IPS-18c (cell line): ENCODE measurements around the gene CDSN.

ENCODE experiments used
- H3K4me3 ChIP-seq: 2 replicates; pipeline ENCODE4 v1.7.0; 2013; ENCODE audit warnings: low read depth, mild to moderate bottlenecking, low read length, moderate library complexity; ENCODE audit not compliant: insufficient read depth
- H3K9me3 ChIP-seq: one replicate; pipeline ENCODE4 v1.6.1; 2013; ENCODE audit warnings: mild to moderate bottlenecking, low read length, moderate library complexity; ENCODE audit not compliant: control insufficient read depth, insufficient read depth

Gene CDSN

DNA sequence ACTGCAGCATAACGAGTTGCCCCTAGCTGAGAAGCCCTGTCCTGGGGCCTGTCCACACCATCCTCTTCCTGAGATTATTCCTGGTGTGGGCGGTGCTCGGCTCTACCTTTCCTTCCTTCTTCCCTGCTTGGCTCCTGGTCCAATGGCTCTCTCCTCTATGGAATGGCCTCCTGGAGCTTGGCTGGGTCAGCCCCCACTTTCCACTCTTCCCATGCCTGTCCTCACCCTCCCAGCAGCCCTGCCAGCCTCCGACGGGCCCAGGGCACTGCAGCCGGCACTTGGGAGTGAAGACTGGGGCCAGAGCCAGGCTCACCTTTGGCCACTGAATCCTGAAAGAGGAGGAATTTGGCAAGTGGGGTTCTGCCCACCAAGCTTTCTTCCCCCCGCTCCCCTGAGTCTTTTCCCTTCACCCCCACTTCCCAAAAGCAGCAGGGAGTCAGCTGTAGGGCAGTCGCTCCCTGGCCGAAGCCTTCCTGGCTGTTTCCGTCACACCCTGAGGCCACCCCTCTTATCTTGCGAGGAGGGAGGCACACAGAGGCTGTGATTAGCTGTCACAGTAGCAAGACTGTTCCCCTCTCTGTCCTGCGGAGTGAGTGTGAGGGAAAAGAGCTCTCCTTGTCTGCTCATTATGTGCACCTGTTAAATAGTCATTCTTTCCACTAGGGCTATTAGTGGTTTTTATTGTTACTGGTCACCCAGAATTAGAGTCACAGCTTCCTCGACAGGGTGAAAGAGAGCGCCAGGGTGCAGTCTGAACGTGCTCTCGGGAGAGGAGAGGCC, 6.3 kb upstream of the CDSN start:
- no peaks in the 10 kb centered on the region for H3K9me3 ChIP-seq
- no peak overlapping the region for H3K4me3 ChIP-seq

DNA sequence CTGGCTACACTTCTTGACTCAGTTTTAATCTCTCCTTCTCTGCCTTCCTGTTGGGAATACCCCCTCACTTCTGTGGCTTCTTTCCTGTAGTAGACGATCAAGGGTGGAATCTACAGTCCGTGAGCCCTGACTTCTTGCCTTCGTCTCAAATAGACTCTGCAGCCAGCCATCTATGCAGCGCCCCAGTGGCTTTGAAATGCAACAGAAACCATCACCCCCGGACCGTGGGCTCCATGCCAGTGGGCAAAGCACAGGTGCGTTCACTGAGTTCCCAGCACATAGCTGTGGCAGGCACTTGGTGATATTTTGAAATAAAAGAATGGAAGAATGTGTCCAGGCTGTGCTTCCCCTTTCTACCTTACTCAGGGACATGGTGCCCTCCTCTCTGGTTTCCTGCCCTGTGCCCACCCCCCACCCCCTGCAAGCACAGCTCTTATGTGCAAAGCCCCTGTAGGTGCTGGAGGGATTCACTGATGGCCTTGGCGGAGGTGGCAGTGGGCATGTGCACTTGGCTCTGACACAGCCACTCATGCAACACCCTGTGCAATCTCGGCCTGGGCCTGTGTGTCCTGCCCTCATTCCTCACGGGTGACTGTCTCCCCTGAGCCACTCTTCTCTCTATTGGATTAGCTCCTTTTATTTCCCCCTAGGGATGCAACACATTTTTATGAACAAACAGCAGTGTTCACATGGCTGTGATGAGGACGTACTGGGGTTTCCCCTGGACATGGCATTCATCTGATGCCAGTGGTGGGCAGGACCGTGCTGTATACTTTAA, 5.5 kb upstream of the CDSN start:
- Histone ChIP-seq H3K4me3 (no peak overlapping the region), H3K9me3 (no peaks in the 10 kb centered on the region)

DNA sequence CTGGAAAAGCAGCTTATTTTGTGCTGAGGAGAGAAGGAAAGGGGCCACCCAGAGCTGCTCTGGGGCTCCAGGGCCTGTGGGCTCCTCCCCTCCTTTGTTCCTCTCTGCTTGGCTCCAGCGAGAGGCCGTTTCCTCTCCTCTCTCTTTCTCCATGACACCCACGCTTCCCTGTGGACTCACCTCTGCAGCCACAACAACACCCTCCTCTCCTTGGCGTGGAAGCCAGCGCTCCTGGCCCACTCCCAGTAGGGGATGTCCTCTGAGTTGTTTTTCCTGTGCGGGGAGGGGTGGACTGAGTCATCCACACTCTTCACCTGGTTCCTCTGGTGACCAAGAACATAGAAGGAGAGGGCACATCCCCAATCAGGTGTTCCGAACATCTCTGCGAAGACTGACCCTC, 4.9 kb upstream of the CDSN start:
- no peak overlapping the region for H3K4me3 ChIP-seq
- no peaks in the 10 kb centered on the region for H3K9me3 ChIP-seq

DNA sequence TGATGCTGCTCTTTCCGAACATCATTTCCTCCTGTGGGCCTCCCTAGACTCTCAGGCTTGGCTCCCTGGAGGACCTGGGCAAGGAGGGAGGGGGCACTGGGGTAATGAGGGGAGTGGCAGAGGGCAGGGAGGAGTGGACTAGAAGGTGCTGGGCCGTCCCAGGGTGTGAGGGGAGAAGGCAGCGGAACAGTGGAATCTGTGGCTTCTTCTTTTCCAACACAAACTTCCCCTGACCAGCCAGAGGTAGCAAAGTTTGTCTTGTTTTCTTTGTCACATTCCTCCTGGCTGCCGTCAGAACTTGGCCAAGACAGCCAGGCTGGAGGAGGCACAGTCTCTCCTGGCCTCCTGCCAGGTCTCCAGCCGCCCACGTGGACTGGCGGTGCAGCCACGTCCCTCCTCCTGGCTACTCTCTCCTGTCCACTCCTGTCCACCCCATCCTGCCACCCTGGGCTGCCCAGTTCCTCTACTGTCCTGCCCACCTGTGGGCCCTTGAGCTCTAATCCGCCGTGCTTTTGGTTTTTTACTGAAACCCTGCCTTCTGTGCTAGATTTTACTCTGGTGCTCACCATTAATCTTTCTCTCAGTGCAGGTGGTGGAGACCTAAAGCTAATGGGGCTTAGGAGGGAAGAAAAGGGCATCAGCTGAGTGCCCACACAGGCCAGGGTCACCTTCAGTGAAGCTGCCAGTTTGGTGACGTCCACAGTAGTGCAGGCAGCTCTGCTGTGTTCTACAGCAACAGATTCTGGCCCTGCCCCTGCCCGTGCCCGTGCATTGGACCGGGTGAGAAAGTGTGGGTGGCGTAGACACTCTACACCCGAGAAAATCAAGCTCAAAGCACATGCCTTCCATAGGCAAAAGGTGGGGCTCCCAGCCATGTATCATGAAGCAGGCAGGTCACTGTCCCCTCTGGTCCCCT, 2.8 kb upstream of the CDSN start:
- Histone ChIP-seq H3K4me3 (no peak overlapping the region), H3K9me3 (no peaks in the 10 kb centered on the region)

DNA sequence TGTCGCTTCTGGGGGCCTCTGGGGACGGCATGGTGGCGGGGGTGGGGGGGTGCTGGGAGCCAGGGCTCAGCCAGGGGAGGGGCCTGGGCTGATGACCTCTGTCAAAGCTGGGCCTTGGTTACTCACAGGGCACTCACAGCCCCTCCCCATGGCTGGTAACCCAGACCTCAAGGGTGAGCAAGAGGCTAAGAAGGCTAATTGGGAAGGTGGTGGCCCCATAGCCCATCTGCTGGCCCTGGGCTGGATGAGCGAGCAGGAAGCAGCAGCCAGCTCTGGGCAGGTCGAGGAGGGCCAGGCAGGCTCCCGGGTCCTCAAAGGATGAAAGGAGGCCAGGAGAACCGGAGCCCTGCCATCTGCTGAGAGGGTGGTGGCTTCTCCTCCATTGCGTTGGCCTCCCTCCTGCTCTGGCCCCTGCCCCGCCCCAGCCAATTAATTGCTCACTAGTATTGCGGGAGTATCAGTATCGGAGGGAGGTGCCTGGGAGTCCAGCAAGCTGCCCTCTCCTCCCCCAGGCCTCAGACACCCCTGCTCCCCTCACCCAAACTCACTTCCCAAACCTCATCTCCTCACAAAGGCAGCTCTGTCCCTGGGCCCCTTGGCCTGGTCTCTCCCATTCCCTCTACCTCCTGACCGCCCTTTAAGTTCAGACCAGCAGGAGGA, 1.0 kb upstream of the CDSN start:
- no peaks in the 10 kb centered on the region for H3K9me3 ChIP-seq

DNA sequence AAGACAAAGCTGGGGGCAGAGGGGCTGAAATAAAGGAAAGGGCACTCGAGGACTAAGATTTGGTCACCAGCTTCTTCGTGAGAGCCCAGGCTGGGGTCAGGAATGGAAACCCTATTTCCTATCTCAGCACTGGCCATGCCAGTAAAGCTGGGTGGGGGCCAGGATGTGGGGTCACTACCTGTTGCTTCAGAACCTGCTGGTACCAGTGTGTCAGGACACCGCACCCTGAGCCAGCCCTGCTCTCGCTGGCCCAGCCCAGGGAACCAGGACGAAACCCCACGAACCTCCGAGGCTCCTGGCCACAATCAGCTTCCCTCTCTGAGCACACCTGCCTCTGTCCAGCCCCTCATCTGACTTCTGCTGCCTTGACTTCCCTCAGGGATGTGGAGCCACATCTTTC, 2.1 kb downstream of the CDSN start:
- no peak overlapping the region for H3K4me3 ChIP-seq
- no peaks in the 10 kb centered on the region for H3K9me3 ChIP-seq

More for the DNA sequence above, 1.0 kb upstream of the CDSN start:
- no peak overlapping the region for H3K4me3 ChIP-seq

DNA sequence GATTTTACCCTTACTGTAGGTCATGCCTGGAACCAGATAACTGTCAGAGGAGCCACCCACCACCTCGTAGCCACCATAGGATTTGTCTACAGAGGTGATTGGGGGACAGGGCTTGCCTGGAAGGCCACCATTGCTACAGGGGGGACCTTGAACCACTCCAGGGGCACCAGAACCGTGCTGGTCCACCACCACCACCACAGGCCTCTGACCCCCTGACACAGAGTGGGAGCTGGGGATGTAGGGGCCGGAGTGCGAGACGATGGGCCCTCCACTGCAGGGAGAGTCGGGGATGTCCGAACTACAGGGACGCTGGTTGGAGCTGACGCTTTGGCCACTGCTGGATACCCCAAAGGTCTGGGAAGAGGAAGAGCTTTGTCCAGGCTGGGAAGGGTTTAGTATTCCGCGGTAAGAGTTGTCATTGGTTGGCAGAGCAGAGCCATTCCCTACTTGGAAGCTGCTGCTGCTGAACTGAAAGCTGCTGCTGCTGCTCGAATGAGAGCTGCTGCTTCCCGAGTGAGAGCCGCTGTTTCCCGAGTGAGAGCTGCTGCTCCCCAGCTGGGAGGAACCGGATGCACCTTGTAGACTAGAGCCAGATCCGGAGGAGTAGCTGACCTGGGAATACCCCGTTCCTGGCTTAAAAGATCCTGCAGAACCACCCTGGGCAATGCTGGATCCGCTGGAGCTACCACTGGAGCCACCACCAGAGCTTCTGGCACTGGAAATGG, 3.4 kb downstream of the CDSN start:
- Histone ChIP-seq H3K9me3 (no peaks in the 10 kb centered on the region), H3K4me3 (no peak overlapping the region)

DNA sequence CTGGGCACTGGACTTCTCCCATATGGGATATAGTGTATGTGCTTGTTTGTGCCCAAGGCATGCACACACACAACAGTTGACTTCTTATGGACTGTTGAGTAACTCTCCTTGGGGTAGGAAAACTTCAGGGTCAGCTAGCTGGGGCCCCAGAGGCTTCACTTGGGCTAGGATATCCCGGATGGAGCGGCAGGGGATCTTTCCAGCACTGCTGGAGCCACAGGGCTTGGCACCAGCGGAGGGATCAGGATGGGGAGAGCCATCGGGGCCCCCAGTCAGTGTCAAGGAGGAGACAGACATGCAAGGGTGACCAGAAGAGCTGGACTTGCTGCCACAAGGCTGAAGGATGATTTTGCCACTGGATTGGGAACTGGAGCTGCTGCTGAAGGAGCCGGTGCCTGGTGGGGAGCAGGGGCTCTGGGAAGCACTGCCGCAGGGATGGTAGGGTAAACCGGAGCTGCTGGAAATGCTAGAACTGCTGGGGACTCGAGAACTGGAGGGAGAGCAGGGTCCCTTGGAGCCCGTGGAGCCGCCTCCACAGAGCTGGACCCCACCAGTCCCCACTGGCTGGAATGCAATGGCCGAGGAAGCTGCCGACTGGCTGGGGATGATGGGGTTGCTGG, 4.2 kb downstream of the CDSN start:
- Histone ChIP-seq H3K9me3 (no peaks in the 10 kb centered on the region), H3K4me3 (no peak overlapping the region)

DNA sequence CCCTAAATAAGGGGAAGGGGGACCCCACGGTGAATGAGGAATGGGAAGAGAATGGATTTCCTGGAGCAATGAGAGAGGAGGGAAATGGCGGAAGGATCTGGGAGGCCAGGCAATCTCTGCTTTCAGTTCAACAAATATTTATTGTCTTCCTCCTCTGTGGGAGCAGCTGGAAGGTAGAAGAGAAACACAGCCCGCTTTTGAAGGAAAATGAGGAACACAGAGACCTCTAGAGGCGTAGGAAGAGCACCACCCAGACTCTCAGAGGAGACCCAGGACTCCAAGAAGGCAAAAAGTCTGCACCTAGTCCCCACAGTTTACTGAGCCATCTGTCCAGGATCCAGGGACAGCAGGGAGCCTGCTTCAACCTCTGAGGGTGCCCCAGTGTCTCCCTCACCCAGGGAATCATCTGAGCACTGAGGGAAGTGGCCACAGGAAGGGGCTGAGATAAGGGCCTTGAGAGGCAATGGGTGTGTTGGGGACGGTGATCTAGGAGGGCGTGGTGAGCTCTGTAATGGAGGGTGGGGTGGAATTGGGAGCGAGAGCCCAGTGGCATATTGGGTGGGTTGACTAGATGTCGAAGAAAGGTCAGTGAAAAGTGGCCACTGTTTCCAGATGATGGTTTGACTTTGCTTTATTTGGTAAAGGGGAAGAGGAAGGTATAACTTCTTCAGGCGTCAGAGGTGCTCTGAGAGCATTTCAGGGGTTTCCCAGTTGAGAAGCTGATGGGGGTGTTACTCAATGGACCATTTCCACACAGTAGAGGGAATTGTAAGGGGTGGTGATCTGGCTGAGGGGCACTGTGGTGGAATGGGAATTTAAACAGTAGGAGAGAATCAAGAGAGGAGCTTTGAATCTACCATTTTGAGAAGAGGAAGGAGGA, 5.0 kb downstream of the CDSN start:
- Histone ChIP-seq H3K9me3 (peaks cover 2% of the 10 kb centered on the region), H3K4me3 (peak overlapping the region; percentile 17; the same call in 1 of the 2 replicates)

DNA sequence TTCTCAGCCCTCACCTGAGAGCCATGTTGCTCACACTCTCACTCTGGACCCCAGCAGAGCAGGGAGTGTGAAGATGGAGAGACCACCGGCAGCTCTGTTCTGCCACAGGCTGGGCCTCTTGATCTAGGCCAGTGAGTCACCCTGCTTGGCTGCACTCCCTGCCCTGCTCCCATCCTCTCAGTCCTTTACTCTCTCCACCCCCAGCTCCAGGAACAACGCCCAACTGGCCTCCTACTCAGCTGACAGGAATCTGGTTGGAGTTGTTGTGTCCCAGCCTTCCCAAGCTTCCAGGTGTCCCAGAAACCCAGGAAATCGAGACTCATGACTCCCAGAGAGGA, 5.7 kb downstream of the CDSN start, which contains the start of gene PSORS1C1:
PSORS1C1 (plus strand) TSS at position 260 of the 338 bp plus-strand sequence. CDS start 14,833 bp downstream, outside the sequence.
- H3K4me3 ChIP-seq, result peak within 1 kb of the TSS; percentile 17; the same call in 1 of the 2 replicates
- H3K9me3 ChIP-seq, result peaks cover 4% of the 10 kb centered on the region

DNA sequence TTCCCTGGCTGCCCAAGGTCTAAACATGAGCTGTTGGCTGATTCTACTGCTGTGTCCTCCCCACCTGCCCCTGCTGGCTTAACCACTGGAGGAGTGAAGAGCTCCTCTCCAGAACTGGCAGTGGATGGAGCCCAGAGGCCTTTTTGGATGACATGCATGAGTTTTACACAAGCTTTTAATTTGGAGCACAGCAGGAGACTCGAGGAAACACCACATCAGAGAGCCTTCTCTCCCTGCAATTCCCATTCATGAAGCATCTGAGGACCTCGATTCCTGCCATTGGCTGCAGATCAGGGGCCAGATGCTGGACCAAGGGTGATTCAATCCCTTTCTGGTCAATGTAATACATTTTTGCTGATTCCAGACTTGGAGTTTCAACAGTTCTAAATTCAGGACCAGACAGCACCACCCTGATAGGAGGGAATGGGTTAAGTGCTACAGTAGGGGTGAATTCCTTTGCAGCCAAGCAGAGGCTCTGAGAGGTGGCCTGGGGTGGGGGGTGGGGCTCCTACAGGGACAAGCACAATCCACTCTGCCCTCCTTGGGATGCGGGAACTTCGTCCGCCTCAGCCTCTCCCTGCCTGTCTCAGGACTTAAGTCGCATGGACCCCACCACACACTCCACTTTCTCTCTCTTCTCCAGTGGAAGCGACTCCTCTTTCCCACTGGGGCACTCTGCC, 6.2 kb downstream of the CDSN start:
- peaks cover 4% of the 10 kb centered on the region for H3K9me3 ChIP-seq
- H3K4me3 ChIP-seq, result no peak overlapping the region

DNA sequence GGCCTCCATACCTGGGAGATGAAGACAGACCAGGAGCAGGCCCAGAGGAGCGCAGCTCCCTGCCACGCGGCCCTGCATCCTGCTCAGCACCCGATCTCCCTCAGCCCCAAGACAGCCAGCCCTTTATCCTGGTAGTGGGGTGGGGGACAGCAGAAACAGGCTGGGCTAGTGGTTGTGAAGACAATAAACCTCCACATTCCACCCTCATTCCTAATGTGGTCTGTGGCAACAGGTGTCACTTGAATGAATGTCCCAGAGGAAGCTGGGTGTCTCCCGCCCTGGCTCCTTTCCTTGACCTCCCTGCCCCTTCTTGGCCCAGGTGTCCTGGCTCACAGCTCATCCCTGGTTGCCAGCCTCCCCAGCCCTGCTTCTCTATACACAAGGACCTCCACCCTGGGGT, 7.8 kb downstream of the CDSN start, which contains the start of gene C6orf15:
C6orf15 (minus strand) TSS at position 98 of the 400 bp plus-strand sequence; CDS start at position 78, 20 bp downstream.
- Histone ChIP-seq H3K9me3 (peaks cover 4% of the 10 kb centered on the region), H3K4me3 (no peak within 1 kb of the TSS)

DNA sequence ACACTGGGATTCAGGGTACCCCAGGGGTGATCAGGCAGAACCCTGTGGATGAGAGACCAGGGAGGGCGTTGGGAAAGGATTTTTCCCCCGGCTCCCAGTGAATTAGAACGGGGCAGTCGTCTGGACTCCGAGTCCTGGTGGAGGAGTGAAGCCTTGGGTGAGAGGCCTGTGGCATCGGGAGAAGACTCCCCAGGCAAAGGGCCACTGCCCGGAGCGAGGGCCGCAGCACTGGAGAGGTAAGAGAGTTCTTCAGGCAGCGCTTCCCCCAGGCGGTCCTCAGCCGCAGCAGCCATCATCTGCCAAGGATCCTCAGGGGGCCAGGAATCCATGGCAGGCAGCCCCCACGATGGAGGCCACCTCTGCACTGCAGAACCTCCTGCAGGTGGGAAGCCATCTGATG, 8.5 kb downstream of the CDSN start:
- Histone ChIP-seq H3K4me3 (no peak overlapping the region), H3K9me3 (peaks cover 4% of the 10 kb centered on the region)

DNA sequence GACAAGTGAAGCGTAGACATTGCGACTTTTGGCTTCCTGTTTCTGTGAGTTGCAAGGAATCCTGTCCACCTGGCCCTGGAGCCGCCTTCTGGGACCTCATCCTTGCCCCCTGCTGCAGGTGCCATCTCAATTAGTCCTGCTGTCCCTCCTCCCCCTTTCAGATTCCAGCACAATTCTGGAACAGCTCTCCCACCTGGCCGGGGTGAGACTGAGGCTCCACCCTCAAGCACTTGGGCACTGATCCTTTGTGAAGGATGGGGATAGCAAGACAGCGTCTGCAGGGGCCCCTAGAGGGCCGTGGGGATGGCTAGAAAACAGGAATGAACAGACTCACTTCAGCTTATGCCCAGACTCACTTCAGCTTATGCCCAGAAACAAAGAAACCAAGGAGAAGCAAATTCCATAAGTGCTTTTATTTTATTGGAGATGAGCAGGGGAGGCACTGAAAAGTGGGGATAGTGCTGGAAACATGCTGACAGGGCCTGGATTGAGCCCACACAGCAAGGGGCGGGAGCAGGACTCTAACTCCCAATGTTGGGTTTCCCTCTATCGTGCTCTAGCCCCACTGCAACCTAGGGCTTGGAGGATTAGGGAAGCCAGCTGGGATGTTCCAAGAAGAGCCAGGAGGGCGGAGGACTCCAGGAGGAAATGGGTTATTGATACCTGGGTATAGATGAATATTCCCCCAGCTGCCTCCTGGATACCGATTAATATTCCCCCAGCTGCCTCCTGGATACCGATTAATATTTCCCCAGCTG, 9.2 kb downstream of the CDSN start:
- no peak overlapping the region for H3K4me3 ChIP-seq
- H3K9me3 ChIP-seq, result peaks cover 4% of the 10 kb centered on the region
